Mucosa of descending colon (tissue), 3 donors: ENCODE measurements around the gene KDM2B. TPM values are rescaled to one million over a fixed set of nuclear protein-coding genes. Genes with fewer than 3 reads are reported as not detected.

Source experiments
- ATAC-seq: fragments of 200-7000 bp; cut with Tn5 transposase; one replicate; pipeline ENCODE4 v1.9.1; 2020; ENCODE audit warnings: mild to moderate bottlenecking, moderate library complexity
- DNase-seq, 3 donors: peaks; one replicate each; pipeline ENCODE4 v3.0.0-alpha.2; 2020
- H3K36me3 ChIP-seq: fragments of 200-600 bp; one replicate; pipeline ENCODE4 v1.8.0; 2021; ENCODE audit warnings: low read depth, mild to moderate bottlenecking
- H3K4me1 ChIP-seq: fragments of 200-600 bp; one replicate; pipeline ENCODE4 v1.8.0; 2021; ENCODE audit warnings: low read depth, mild to moderate bottlenecking
- H3K4me3 ChIP-seq: fragments of 200-600 bp; one replicate; pipeline ENCODE4 v1.8.0; 2021; ENCODE audit warnings: mild to moderate bottlenecking
- H3K9me3 ChIP-seq: fragments of 200-600 bp; one replicate; pipeline ENCODE4 v1.8.0; 2021; ENCODE audit warnings: mild to moderate bottlenecking
- CTCF ChIP-seq: fragments of 200-600 bp; IDR thresholded peaks from one replicate; pipeline ENCODE4 v1.8.0; 2022; ENCODE audit warnings: antibody characterized with exemption, mild to moderate bottlenecking
- intact Hi-C, 2 donors: fragments of 100-400 bp; cut with DNase I in 1 of 2; cut with micrococcal nuclease in 1 of 2; formaldehyde crosslinking; loops; one replicate each; pipeline versions ENCODE4 v1.11.0 to v1.11.1; 2022; cut with DNase I, micrococcal nuclease
- long read RNA-seq, 2 donors: library from polyadenylated mRNA; unstranded; transcript quantifications; one replicate each; pipeline ENCODE4 v2.0.0, GENCODE V29; 2019 to 2021
- total RNA-seq, 3 donors: library from RNA; stranded (reverse); fragmentation: NEBNext Ultra II Directional in 2 of 3; extraction: Animal tissue kit (Norgen Biotek cat#: 25700) in 2 of 3; gene quantifications; one replicate each; pipeline versions ENCODE4 v1.2.1 to v1.2.4, GENCODE V29; 2021 to 2023
- donor health status: DM: no; HTN: no; CAD: no; lungs with moderate emphysema.
- donor health status: DM: no; HTN: no; CAD: no.
- donor health status: DM: no; HTN: yes; CAD: no.

The KDM2B gene
- 10 to 100 TPM; 17.9 to 24.5 (median 18.3) TPM for total RNA-seq
- long read RNA-seq, donor 1, partial matches to known transcripts, result 5 of 14 reads
- long read RNA-seq, donor 1, other reads (novel, unspliced or antisense), result 9 of 14 reads
- long read RNA-seq, donor 2, partial matches to known transcripts, result 0 of 1 reads
- long read RNA-seq, donor 2, other reads (novel, unspliced or antisense), result 1 of 1 reads

- TF ChIP-seq CTCF, result no peak
- Histone ChIP-seq H3K4me1 (peaks cover 8% of the 10 kb centered on the region), H3K4me3 (peak within 1 kb of the TSS; percentile 32), H3K36me3 (no peaks in the 10 kb centered on the region), H3K9me3 (no peaks in the 10 kb centered on the region)
- DNase-seq, result peak in 2 of 3 donors; percentile 31 to 49
- peak; percentile 31 for ATAC-seq
- intact Hi-C loops, result no loop called here
Observed at GRCh38 chr12:121580959-121581685, at the start of gene KDM2B. Gene KDM2B, minus strand, starts transcription at chr12:121581023. Its CDS starts 112 bp downstream, at chr12:121580911.

GRCh38 chr12:121628536-121628935 is 47.7 kb upstream of the KDM2B start:
- no peaks in the 10 kb centered on the region for H3K36me3 ChIP-seq
- no peak for ATAC-seq
- TF ChIP-seq CTCF, result no peak
- H3K4me3 ChIP-seq, result no peak overlapping the region
- DNase-seq, result no peak
- intact Hi-C loops, result loop anchor here in 1 of 2 donors (10.0 kb wide), 1 partner anchor 54 kb away; no protein-coding TSS in a partner anchor
- peaks cover 45% of the 10 kb centered on the region for H3K4me1 ChIP-seq
- no peaks in the 10 kb centered on the region for H3K9me3 ChIP-seq

GRCh38 chr12:121628037-121628436 is 47.2 kb upstream of the KDM2B start:
- H3K4me1 ChIP-seq, result peaks cover 42% of the 10 kb centered on the region
- intact Hi-C loops, result loop anchor here in 1 of 2 donors (10.0 kb wide), 1 partner anchor 53 kb away; no protein-coding TSS in a partner anchor
- no peak for TF ChIP-seq CTCF

GRCh38 chr12:121626853-121627640 is 46.2 kb upstream of the KDM2B start:
- Histone ChIP-seq H3K9me3 (no peaks in the 10 kb centered on the region), H3K36me3 (no peaks in the 10 kb centered on the region), H3K4me1 (peaks cover 34% of the 10 kb centered on the region), H3K4me3 (peak overlapping the region; percentile 48)
- intact Hi-C loops, result loop anchor here in 1 of 2 donors (10.0 kb wide), 1 partner anchor 52 kb away; no protein-coding TSS in a partner anchor
- TF ChIP-seq CTCF, result no peak
- ATAC-seq, result peak; percentile 55
- peak; percentile 69 to 81 (median 78) for DNase-seq

More at GRCh38 chr12:121628037-121628436, 47.2 kb upstream of the KDM2B start:
- DNase-seq (peak in 2 of 3 donors; percentile 49 to 72), ATAC-seq (no peak)
- no peaks in the 10 kb centered on the region for H3K9me3 ChIP-seq
- H3K4me3 ChIP-seq, result no peak overlapping the region
- H3K36me3 ChIP-seq, result no peaks in the 10 kb centered on the region

GRCh38 chr12:121626087-121626852 is 45.4 kb upstream of the KDM2B start, which contains the start of gene ORAI1:
Gene ORAI1, plus strand, starts transcription at chr12:121626530.
- intact Hi-C loops, result loop anchor here in 1 of 2 donors (10.0 kb wide), 1 partner anchor 51 kb away; no protein-coding TSS in a partner anchor
- H3K4me1 ChIP-seq, result peaks cover 32% of the 10 kb centered on the region
- H3K4me3 ChIP-seq, result peak within 1 kb of the TSS; percentile 48
- no peaks in the 10 kb centered on the region for H3K9me3 ChIP-seq
- ATAC-seq (peak; percentile 87), DNase-seq (peak; percentile 98 to 99 (median 99))
- peak; percentile 24 for TF ChIP-seq CTCF
- H3K36me3 ChIP-seq, result no peaks in the 10 kb centered on the region
